Transverse colon (tissue), 4 donors: ENCODE data around the gene UGT3A1. TPM values are rescaled to one million over a fixed set of nuclear protein-coding genes. Genes with fewer than 3 reads are reported as not detected.

ENCODE experiments used
- DNase-seq: peaks from one replicate; pipeline ENCODE4 v3.0.0-alpha.2; 2019
- H3K27ac ChIP-seq, 4 donors: fragments of 200-600 bp; sonication (generic); 2 replicates each; pipeline ENCODE4 v1.5.1; 2016 to 2018; ENCODE audit warnings: inconsistent platforms in 4 of 4
- H3K27me3 ChIP-seq: fragments of 200-600 bp; sonication (generic); 2 replicates; pipeline ENCODE4 v1.5.1; 2017; ENCODE audit warnings: inconsistent platforms
- H3K36me3 ChIP-seq, 4 donors: fragments of 200-600 bp; sonication (generic); 2 replicates each; pipeline ENCODE4 v1.5.1; 2017 to 2019; ENCODE audit warnings: inconsistent platforms in 4 of 4
- H3K4me1 ChIP-seq, 4 donors: fragments of 200-600 bp; sonication (generic); 2 replicates each; pipeline ENCODE4 v1.5.1; 2017 to 2020; ENCODE audit warnings: inconsistent platforms in 4 of 4
- H3K4me3 ChIP-seq, 4 donors: fragments of 200-600 bp; sonication (generic); 1 replicate in 1 of 4; 2 replicates in 3 of 4; pipeline versions ENCODE4 v1.5.1 to v1.6.1; 2017 to 2019; ENCODE audit warnings: inconsistent platforms in 4 of 4
- H3K9me3 ChIP-seq, 2 donors: fragments of 200-600 bp; sonication (generic); 2 replicates each; pipeline ENCODE4 v1.5.1; 2017 to 2019; ENCODE audit warnings: inconsistent platforms in 2 of 2
- CTCF ChIP-seq, 5 experiments: fragments of 200-600 bp in 3 of 5; fragments of 450-650 bp in 2 of 5; sonication (generic) in 3 of 5; IDR thresholded peaks; 1 replicate in 2 of 5; 2 replicates in 3 of 5; pipeline ENCODE4 v1.5.1; 2016 to 2017; ENCODE audit warnings: antibody characterized with exemption in 5 of 5, inconsistent platforms in 3 of 5, mild to moderate bottlenecking in 2 of 5, moderate library complexity in 1 of 5
- EP300 ChIP-seq: sonication (generic); formaldehyde crosslinking; IDR thresholded peaks from one replicate; pipeline ENCODE4 v1.6.1; 2017; ENCODE audit warnings: antibody characterized with exemption, low read depth
- POLR2A ChIP-seq: fragments of 450-650 bp; IDR thresholded peaks from one replicate; pipeline ENCODE4 v1.6.1; 2016; ENCODE audit warnings: antibody characterized with exemption, mild to moderate bottlenecking, moderate library complexity
- POLR2AphosphoS5 ChIP-seq, 3 donors: sonication (generic); formaldehyde crosslinking; IDR thresholded peaks; one replicate each; pipeline ENCODE4 v1.6.1; 2016; ENCODE audit warnings: antibody characterized with exemption in 3 of 3
- WGBS, 2 donors: methylation state at CpG; one replicate each; pipeline ENCODE4 v1.1.5; 2018; ENCODE audit warnings: low coverage in 1 of 2; 5-methylcytosine and 5-hydroxymethylcytosine counted together
- in situ Hi-C, 4 donors: fragments of 200-750 bp; cut with MboI; loops; one replicate each; pipeline versions ENCODE4 v1.15.0 to v1.15.1; 2017; ENCODE audit warnings: low sequenced_read_pairs in 3 of 4, low pct_ligation_motif_present in 1 of 4, low pct_unique_long_range_greater_than_20kb in 1 of 4
- intact Hi-C: fragments of 100-400 bp; cut with DNase I; formaldehyde crosslinking; loops from one replicate; pipeline ENCODE4 v1.15.1; 2023; ENCODE audit warnings: low total_unique reads
- total RNA-seq, 4 donors: library from RNA; depleted of rRNA; stranded (reverse); fragments of >200 nt; gene quantifications; one replicate each; pipeline ENCODE4 v1.1.0, GENCODE V29; 2016

UGT3A1 gene
- total RNA-seq, 4 donors from 2014 or later, result not detected

DNA sequence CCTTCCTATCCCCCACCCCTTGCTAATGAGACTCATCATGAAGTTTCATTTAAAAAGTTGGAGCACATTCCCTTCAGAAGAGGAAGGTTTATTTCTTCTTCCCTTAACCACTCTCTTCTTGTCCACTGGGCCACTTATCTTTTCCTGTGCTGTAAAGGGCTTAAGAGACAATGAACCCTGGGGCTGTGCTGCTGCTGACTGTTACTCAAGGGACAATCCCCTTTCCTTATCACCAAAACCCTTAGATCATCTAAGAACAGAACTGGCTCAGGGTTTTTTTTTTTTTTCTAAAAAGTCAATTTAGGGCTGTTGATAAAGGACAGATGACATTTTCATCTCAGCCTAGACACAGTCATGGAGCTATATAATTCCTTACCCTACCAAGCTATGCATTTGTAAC is 82.4 kb downstream of the UGT3A1 start:
- Histone ChIP-seq H3K4me1 (no peaks in the 10 kb centered on the region), H3K36me3 (no peaks in the 10 kb centered on the region), H3K9me3 (no peaks in the 10 kb centered on the region), H3K27ac (no peak overlapping the region), H3K4me3 (no peak overlapping the region), H3K27me3 (no peaks in the 10 kb centered on the region)
- TF ChIP-seq POLR2A (no peak), POLR2AphosphoS5 (IDR thresholded peaks at IDR 0.05) (no peak), EP300 (no peak), CTCF (IDR thresholded peaks at IDR 0.05) (no peak)
- in situ Hi-C loops, result loop anchor here in 2 of 4 donors (25.0 kb wide), 2 partner anchors 247 to 272 kb away; no protein-coding TSS in a partner anchor
- no peak for DNase-seq
- intact Hi-C loops, result no loop called here

DNA sequence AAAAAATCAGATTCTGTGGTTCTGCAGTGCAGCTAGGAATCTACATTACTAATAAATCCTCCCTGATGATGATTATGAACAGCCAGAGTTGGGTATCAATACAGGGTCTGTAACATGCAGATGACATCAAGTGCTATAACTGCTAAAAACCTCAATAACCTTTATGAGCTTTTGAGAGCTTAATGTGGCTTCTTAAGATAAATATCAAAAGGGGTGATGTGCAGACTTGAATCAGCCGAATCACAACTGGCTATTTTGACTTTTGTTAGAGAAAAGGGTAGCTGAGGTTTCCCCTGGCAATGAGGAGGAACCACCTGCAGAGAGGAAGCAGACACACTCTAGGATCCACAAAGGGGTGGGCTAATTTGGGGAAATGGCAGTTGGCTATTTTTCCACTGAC is 83.0 kb downstream of the UGT3A1 start:
- no peaks in the 10 kb centered on the region for H3K4me1 ChIP-seq
- in situ Hi-C loops (loop anchor here in 2 of 4 donors (25.0 kb wide), 2 partner anchors 246 to 271 kb away; no protein-coding TSS in a partner anchor), intact Hi-C loops (no loop called here)
- no peak overlapping the region for H3K4me3 ChIP-seq
- WGBS, 2 donors, result 29 to 55% methylated on average over 1 of the region's 1 CpG
- H3K9me3 ChIP-seq, result no peaks in the 10 kb centered on the region
- H3K27ac ChIP-seq, result no peak overlapping the region
- no peak for TF ChIP-seq POLR2AphosphoS5 (IDR thresholded peaks at IDR 0.05)
- TF ChIP-seq POLR2A, result no peak
- TF ChIP-seq EP300, result no peak
- no peak for TF ChIP-seq CTCF (IDR thresholded peaks at IDR 0.05)
- no peaks in the 10 kb centered on the region for H3K27me3 ChIP-seq
- no peak for DNase-seq
- no peaks in the 10 kb centered on the region for H3K36me3 ChIP-seq

- in situ Hi-C loops, result loop anchor here in 2 of 4 donors (25.0 kb wide), 2 partner anchors 242 to 267 kb away; no protein-coding TSS in a partner anchor
- no peaks in the 10 kb centered on the region for H3K9me3 ChIP-seq
These were observed 86.6 kb downstream of the UGT3A1 start for GRCh38 chr5:35904443-35905132.

More at GRCh38 chr5:35904443-35905132, 86.6 kb downstream of the UGT3A1 start:
- WGBS, 2 donors, result 64 to 65% methylated on average over 10 to 11 of the region's 11 CpGs
- Histone ChIP-seq H3K27ac (no peak overlapping the region), H3K27me3 (no peaks in the 10 kb centered on the region), H3K36me3 (no peaks in the 10 kb centered on the region), H3K4me1 (no peaks in the 10 kb centered on the region), H3K4me3 (no peak overlapping the region)
- intact Hi-C loops, result no loop called here
- DNase-seq, result no peak
- no peak for TF ChIP-seq POLR2A
- TF ChIP-seq CTCF (IDR thresholded peaks at IDR 0.05), result no peak
- no peak for TF ChIP-seq POLR2AphosphoS5 (IDR thresholded peaks at IDR 0.05)
- no peak for TF ChIP-seq EP300
